Lower leg skin (tissue), 3 donors: Measurements from ENCODE around the gene DLG2.

Experiments
- POLR2A ChIP-seq, 2 donors: fragments of 450-650 bp; IDR thresholded peaks; one replicate each; pipeline ENCODE4 v1.6.1; 2016 to 2017; ENCODE audit warnings: antibody characterized with exemption in 2 of 2, mild to moderate bottlenecking in 1 of 2, moderate library complexity in 1 of 2
- TF ChIP-seq, protein P1 (sequence below), 3 donors: fragments of 450-650 bp; IDR thresholded peaks; one replicate each; pipeline ENCODE4 v1.5.1; 2016; ENCODE audit warnings: antibody characterized with exemption in 3 of 3, mild to moderate bottlenecking in 3 of 3, moderate library complexity in 2 of 3

DNA sequence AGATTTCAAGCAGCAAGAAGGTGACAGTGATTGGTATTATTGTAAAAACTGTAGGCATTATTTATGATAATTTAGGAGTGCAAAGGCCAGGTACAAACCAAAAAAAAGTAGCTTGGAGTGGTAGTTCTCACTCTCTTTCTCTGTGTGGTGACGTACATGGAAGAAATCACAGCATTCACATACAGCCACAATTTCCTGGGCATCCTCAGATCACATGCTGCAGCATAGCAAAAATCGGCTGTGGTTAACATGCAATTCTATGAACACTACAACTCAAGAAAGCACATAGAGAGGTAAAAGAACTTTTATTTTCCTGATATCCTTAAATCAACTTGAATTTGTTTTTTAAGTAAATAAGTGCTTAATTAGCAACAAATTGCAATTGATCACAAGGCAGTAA, 875.8 kb downstream of the DLG2 start:
- no peak for TF ChIP-seq POLR2A (IDR thresholded peaks at IDR 0.05)
- TF ChIP-seq, protein P1, sequence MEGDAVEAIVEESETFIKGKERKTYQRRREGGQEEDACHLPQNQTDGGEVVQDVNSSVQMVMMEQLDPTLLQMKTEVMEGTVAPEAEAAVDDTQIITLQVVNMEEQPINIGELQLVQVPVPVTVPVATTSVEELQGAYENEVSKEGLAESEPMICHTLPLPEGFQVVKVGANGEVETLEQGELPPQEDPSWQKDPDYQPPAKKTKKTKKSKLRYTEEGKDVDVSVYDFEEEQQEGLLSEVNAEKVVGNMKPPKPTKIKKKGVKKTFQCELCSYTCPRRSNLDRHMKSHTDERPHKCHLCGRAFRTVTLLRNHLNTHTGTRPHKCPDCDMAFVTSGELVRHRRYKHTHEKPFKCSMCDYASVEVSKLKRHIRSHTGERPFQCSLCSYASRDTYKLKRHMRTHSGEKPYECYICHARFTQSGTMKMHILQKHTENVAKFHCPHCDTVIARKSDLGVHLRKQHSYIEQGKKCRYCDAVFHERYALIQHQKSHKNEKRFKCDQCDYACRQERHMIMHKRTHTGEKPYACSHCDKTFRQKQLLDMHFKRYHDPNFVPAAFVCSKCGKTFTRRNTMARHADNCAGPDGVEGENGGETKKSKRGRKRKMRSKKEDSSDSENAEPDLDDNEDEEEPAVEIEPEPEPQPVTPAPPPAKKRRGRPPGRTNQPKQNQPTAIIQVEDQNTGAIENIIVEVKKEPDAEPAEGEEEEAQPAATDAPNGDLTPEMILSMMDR (IDR thresholded peaks at IDR 0.05): no peak
